Smooth muscle cell (in vitro differentiated cells): Measurements from ENCODE around the gene ARFIP1. TPM values are rescaled to one million over a fixed set of nuclear protein-coding genes. Genes with fewer than 3 reads are reported as not detected.

ENCODE experiments used
- DNase-seq: peaks from one replicate; lab custom pipeline; 2025; ENCODE audit not compliant: unreplicated experiment; lab: John Stamatoyannopoulos, UW
- H2AFZ ChIP-seq: fragments of 200-600 bp; sonication (generic); 2 replicates; pipeline ENCODE4 v1.6.0; 2016; ENCODE audit warnings: antibody characterized with exemption, low read depth, mild to moderate bottlenecking
- H3F3A ChIP-seq: fragments of 200-600 bp; sonication (generic); 2 replicates; pipeline ENCODE4 v1.6.0; 2017; ENCODE audit warnings: antibody characterized with exemption, low read depth
- H3K27ac ChIP-seq: fragments of 200-600 bp; sonication (generic); 2 replicates; pipeline ENCODE4 v1.5.1; 2016; ENCODE audit warnings: low read depth, mild to moderate bottlenecking
- H3K27me3 ChIP-seq: fragments of 200-600 bp; sonication (generic); 2 replicates; pipeline ENCODE4 v1.6.1; 2016; ENCODE audit warnings: low read depth, mild to moderate bottlenecking
- H3K36me3 ChIP-seq: fragments of 200-600 bp; sonication (generic); 2 replicates; pipeline ENCODE4 v1.5.1; 2016; ENCODE audit warnings: low read depth
- H3K4me1 ChIP-seq: fragments of 200-600 bp; sonication (generic); 2 replicates; pipeline ENCODE4 v1.5.1; 2016; ENCODE audit warnings: low read depth
- H3K4me2 ChIP-seq: fragments of 200-600 bp; sonication (generic); 2 replicates; pipeline ENCODE4 v1.6.0; 2016; ENCODE audit warnings: mild to moderate bottlenecking
- H3K4me3 ChIP-seq: fragments of 200-600 bp; sonication (generic); 2 replicates; pipeline ENCODE4 v1.5.1; 2016; ENCODE audit warnings: mild to moderate bottlenecking
- H3K79me2 ChIP-seq: fragments of 200-600 bp; sonication (generic); 2 replicates; pipeline ENCODE4 v1.6.0; 2016; ENCODE audit warnings: low read depth, mild to moderate bottlenecking
- H3K9ac ChIP-seq: fragments of 200-600 bp; sonication (generic); 2 replicates; pipeline ENCODE4 v1.6.0; 2016; ENCODE audit warnings: low read depth
- H3K9me3 ChIP-seq: fragments of 200-600 bp; sonication (generic); replicated peaks from 2 replicates; pipeline ENCODE4 v1.5.1; 2016; ENCODE audit warnings: low read depth
- H4K20me1 ChIP-seq: fragments of 200-600 bp; sonication (generic); 2 replicates; pipeline ENCODE4 v1.6.0; 2016; ENCODE audit warnings: low read depth
- WGBS: methylation state at CpG from one replicate; pipeline ENCODE4 v1.1.7; 2016; ENCODE audit warnings: low lambda C conversion rate; 5-methylcytosine and 5-hydroxymethylcytosine counted together
- polyA plus RNA-seq: library from polyadenylated mRNA; unstranded; fragments of >200 nt; fragmentation: Nextera tagmentation; extraction: Ambion mirVana; gene quantifications from 2 replicates; pipeline ENCODE4 v1.2.1, GENCODE V29; 2016
- total RNA-seq: library from RNA; depleted of rRNA; stranded (reverse); fragments of >200 nt; gene quantifications from 2 replicates; pipeline ENCODE4 v1.2.3, GENCODE V29; 2014
- TF ChIP-seq, protein P1 (sequence below): fragments of 200-600 bp; sonication (generic); IDR thresholded peaks from 2 replicates; pipeline ENCODE4 v1.5.1; 2017; ENCODE audit warnings: borderline replicate concordance, mild to moderate bottlenecking, antibody characterized with exemption; ENCODE audit not compliant: insufficient read depth, poor library complexity, severe bottlenecking

The ARFIP1 gene
- total and polyA plus RNA-seq, 2 experiments from 2014 or later, result 21.3 to 37.7 TPM

DNA sequence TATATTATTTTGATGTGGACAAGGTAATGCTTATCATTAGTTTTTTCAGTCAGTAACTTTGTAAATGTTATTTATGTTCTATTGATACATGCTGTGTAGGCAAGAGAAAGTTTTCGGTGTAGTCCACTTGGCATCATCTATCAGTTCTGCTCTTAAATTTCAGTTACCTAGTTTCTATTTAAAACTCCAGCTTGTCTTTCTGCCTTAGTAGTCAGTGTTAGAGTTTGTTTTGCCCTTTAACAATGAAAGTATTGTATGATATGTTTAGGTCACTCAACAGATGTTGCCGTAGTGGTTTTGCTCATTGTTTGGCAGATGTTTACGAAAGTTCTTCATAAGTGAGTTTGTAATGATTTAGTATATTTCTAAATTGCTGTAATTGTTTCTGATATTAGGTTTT lies 121.5 kb downstream of the ARFIP1 start:
- no peak overlapping the region for H2AFZ ChIP-seq
- no peaks in the 10 kb centered on the region for H4K20me1 ChIP-seq
- no peaks in the 10 kb centered on the region for H3K4me1 ChIP-seq
- H3K27me3 ChIP-seq, result no peaks in the 10 kb centered on the region
- TF ChIP-seq, protein P1, sequence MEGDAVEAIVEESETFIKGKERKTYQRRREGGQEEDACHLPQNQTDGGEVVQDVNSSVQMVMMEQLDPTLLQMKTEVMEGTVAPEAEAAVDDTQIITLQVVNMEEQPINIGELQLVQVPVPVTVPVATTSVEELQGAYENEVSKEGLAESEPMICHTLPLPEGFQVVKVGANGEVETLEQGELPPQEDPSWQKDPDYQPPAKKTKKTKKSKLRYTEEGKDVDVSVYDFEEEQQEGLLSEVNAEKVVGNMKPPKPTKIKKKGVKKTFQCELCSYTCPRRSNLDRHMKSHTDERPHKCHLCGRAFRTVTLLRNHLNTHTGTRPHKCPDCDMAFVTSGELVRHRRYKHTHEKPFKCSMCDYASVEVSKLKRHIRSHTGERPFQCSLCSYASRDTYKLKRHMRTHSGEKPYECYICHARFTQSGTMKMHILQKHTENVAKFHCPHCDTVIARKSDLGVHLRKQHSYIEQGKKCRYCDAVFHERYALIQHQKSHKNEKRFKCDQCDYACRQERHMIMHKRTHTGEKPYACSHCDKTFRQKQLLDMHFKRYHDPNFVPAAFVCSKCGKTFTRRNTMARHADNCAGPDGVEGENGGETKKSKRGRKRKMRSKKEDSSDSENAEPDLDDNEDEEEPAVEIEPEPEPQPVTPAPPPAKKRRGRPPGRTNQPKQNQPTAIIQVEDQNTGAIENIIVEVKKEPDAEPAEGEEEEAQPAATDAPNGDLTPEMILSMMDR, result no peak
- H3K9ac ChIP-seq, result no peak overlapping the region
- no peaks in the 10 kb centered on the region for H3K79me2 ChIP-seq
- no peaks in the 10 kb centered on the region for H3F3A ChIP-seq
- H3K4me2 ChIP-seq, result no peak overlapping the region
- 95% methylated on average over 3 of the region's 3 CpGs for WGBS
- no peaks in the 10 kb centered on the region for H3K9me3 ChIP-seq
- H3K27ac ChIP-seq, result no peak overlapping the region
- H3K36me3 ChIP-seq, result peaks cover 4% of the 10 kb centered on the region
- no peak overlapping the region for H3K4me3 ChIP-seq
- DNase-seq, result no peak

DNA sequence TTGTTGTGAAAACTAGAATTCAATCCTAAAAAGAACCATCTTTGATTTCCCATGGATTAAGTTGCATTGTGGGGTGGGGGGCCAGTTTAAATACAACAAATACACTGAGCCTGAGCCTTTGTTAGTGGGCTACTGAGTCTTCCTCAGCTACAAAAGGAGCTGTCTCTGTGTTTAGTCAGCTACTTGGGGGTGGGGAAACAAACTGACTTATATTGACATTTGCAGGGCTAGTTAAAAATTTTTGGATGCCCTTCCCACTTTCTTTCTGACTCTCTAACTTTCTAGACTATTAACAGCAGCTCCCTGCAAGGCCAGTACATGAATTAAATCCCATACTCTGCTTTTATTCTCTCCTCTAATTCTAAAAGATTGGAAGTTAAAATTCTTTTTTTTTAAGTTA lies 123.9 kb downstream of the ARFIP1 start:
- Histone ChIP-seq H3K9ac (no peak overlapping the region), H3K79me2 (no peaks in the 10 kb centered on the region), H3F3A (no peaks in the 10 kb centered on the region)

DNA sequence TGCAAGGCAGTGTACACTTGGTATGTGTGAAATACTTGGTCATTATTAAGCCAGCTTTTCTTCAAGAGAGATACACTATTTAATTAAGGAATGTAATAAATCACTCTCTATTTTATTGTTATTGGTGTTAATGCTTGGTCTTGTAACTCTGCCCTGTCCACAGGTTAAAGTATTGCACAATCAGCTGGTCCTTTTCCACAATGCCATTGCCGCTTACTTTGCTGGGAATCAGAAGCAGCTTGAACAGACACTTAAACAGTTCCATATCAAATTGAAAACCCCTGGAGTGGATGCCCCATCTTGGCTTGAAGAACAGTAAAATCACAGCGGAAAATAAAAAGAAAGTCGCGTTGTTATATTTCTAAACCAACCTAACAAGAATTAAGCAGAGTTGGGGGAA lies 130.1 kb downstream of the ARFIP1 start:
- no peak overlapping the region for H3K9ac ChIP-seq
- peaks cover 4% of the 10 kb centered on the region for H3K36me3 ChIP-seq
- no peak overlapping the region for H3K4me2 ChIP-seq
- no peak overlapping the region for H3K27ac ChIP-seq
- H2AFZ ChIP-seq, result no peak overlapping the region
- H3K79me2 ChIP-seq, result no peaks in the 10 kb centered on the region
- H3K9me3 ChIP-seq, result no peaks in the 10 kb centered on the region
- no peaks in the 10 kb centered on the region for H3F3A ChIP-seq
- no peaks in the 10 kb centered on the region for H3K27me3 ChIP-seq
- no peaks in the 10 kb centered on the region for H4K20me1 ChIP-seq
- no peaks in the 10 kb centered on the region for H3K4me1 ChIP-seq
- TF ChIP-seq, protein P1, result no peak
- DNase-seq, result no peak
- H3K4me3 ChIP-seq, result no peak overlapping the region
- WGBS, result 92% methylated on average over 4 of the region's 4 CpGs

More for the DNA sequence above, 123.9 kb downstream of the ARFIP1 start:
- Histone ChIP-seq H3K27ac (no peak overlapping the region), H2AFZ (no peak overlapping the region), H3K4me1 (no peaks in the 10 kb centered on the region), H4K20me1 (no peaks in the 10 kb centered on the region), H3K27me3 (no peaks in the 10 kb centered on the region), H3K9me3 (no peaks in the 10 kb centered on the region), H3K36me3 (peaks cover 8% of the 10 kb centered on the region), H3K4me3 (no peak overlapping the region), H3K4me2 (no peak overlapping the region)
- TF ChIP-seq, protein P1, result no peak
- DNase-seq, result no peak

DNA sequence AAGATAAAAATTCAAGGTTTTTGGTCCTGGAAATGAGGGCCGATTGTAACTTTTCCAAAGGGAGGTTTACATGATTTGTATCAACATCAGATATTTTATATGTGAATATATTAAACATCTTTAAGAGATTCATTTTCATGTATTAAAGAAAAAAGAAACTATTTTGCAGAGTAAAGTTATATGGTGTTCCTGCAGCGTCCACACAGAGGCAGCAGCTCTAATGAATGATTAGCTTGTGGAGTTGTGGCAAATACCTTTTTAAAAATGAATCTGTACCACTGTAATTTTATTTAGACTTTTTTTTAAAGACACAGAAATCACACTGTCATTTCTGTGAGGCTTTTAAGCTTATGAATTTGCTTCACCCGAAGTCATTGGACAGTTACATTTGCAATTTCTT lies 130.8 kb downstream of the ARFIP1 start:
- Histone ChIP-seq H3K9me3 (no peaks in the 10 kb centered on the region), H3F3A (no peaks in the 10 kb centered on the region), H4K20me1 (no peaks in the 10 kb centered on the region), H3K79me2 (no peaks in the 10 kb centered on the region), H3K36me3 (peaks cover 4% of the 10 kb centered on the region), H3K27ac (no peak overlapping the region), H3K4me2 (no peak overlapping the region), H2AFZ (no peak overlapping the region), H3K27me3 (no peaks in the 10 kb centered on the region), H3K9ac (no peak overlapping the region), H3K4me3 (no peak overlapping the region), H3K4me1 (no peaks in the 10 kb centered on the region)
- DNase-seq, result no peak
- TF ChIP-seq, protein P1, result no peak
- WGBS, result 81% methylated on average over 3 of the region's 3 CpGs
